Endodermal cell (in vitro differentiated cells): ENCODE measurements around the gene QSER1. TPM values are rescaled to one million over a fixed set of nuclear protein-coding genes. Genes with fewer than 3 reads are reported as not detected.
A peak's percentile ranks its signal among the peaks of the same experiment; 100 is the strongest.
"Not testable (repeated sequence)": the region's sequence is repeated elsewhere in the genome, so short reads cannot be mapped to it uniquely, and the experiment has no call there.

Experiments used
- DNase-seq: peaks from one replicate; pipeline ENCODE4 v3.0.0-alpha.2; 2017
- H3K27ac ChIP-seq: 2 replicates; pipeline ENCODE4 v1.5.1; 2013; ENCODE audit warnings: mild to moderate bottlenecking, low read depth, low read length, moderate library complexity
- H3K27me3 ChIP-seq: 2 replicates; pipeline ENCODE4 v1.6.1; 2013; ENCODE audit warnings: mild to moderate bottlenecking, low read length, moderate library complexity; ENCODE audit not compliant: insufficient read depth, control insufficient read depth, poor library complexity, severe bottlenecking
- H3K36me3 ChIP-seq: 2 replicates; pipeline ENCODE4 v1.7.0; 2013; ENCODE audit warnings: mild to moderate bottlenecking, low read length, moderate library complexity; ENCODE audit not compliant: control insufficient read depth, insufficient read depth
- H3K4me1 ChIP-seq: one replicate; pipeline ENCODE4 v1.7.0; 2013; ENCODE audit warnings: low read length; ENCODE audit not compliant: control insufficient read depth, insufficient read depth
- H3K4me3 ChIP-seq: 2 replicates; pipeline ENCODE4 v1.5.1; 2013; ENCODE audit warnings: mild to moderate bottlenecking, low read length, moderate library complexity
- H3K9ac ChIP-seq: 2 replicates; pipeline ENCODE4 v1.6.1; 2013; ENCODE audit warnings: mild to moderate bottlenecking, low read length, moderate library complexity; ENCODE audit not compliant: poor library complexity, severe bottlenecking; ENCODE audit errors: extremely low read depth
- H3K9me3 ChIP-seq: 2 replicates; pipeline ENCODE4 v1.6.1; 2013; ENCODE audit warnings: mild to moderate bottlenecking, low read length, moderate library complexity; ENCODE audit not compliant: control insufficient read depth
- H3K27ac Mint-ChIP-seq: 2 replicates; pipeline ENCODE4 v1.8.0; 2020; ENCODE audit warnings: mixed read lengths
- H3K27me3 Mint-ChIP-seq: 2 replicates; pipeline ENCODE4 v1.8.0; 2021; ENCODE audit warnings: mild to moderate bottlenecking, mixed read lengths; ENCODE audit not compliant: insufficient read depth
- H3K36me3 Mint-ChIP-seq: 2 replicates; pipeline ENCODE4 v1.8.0; 2020; ENCODE audit warnings: low read depth, mixed read lengths
- H3K4me1 Mint-ChIP-seq: 2 replicates; pipeline ENCODE4 v1.8.0; 2020; ENCODE audit warnings: mixed read lengths
- H3K4me3 Mint-ChIP-seq: 2 replicates; pipeline ENCODE4 v1.8.0; 2020; ENCODE audit warnings: mild to moderate bottlenecking, moderate library complexity, mixed read lengths
- H3K9me3 Mint-ChIP-seq: 2 replicates; pipeline ENCODE4 v1.8.0; 2020; ENCODE audit warnings: mild to moderate bottlenecking, mixed read lengths
- CTCF ChIP-seq: fragments of 200-600 bp; sonication (generic); conservative IDR thresholded peaks from 2 replicates; pipeline ENCODE4 v1.5.0; 2021; ENCODE audit warnings: antibody characterized with exemption, mild to moderate bottlenecking
- WGBS, 2 experiments: methylation state at CpG; one replicate each; pipeline versions ENCODE4 v1.1.5 to v1.1.7; 2013; ENCODE audit warnings: missing lambda C conversion rate in 2 of 2, mixed read lengths in 1 of 2; ENCODE audit not compliant: insufficient coverage in 1 of 2, insufficient read length in 1 of 2; 5-methylcytosine and 5-hydroxymethylcytosine counted together
- total RNA-seq, 2 donors: library from RNA; stranded (reverse); fragmentation: NEBNext Ultra II Directional in 1 of 2; extraction: Animal tissue kit (Norgen Biotek cat#: 25700) in 1 of 2; gene quantifications; 2 replicates in 1 of 2; 3 replicates in 1 of 2; pipeline ENCODE4 v1.2.1, GENCODE V29; 2021

Gene QSER1
- total RNA-seq, 2 donors from 2014 or later = 66.5 to 82.0 TPM

- WGBS, 2 experiments = 71 to 79% methylated on average over 3 of the region's 3 CpGs
- Histone ChIP-seq H3K9ac (no peak overlapping the region), H3K9me3 (peaks cover 17% of the 10 kb centered on the region), H3K4me1 (no peaks in the 10 kb centered on the region), H3K27me3 (peaks cover 38% of the 10 kb centered on the region), H3K27ac (no peak overlapping the region), H3K36me3 (no peaks in the 10 kb centered on the region), H3K4me3 (no peak overlapping the region)
- H3K27me3 Mint-ChIP-seq = peaks cover 27% of the 10 kb centered on the region
- no peak overlapping the region for H3K27ac Mint-ChIP-seq
- peaks cover 5% of the 10 kb centered on the region for H3K4me1 Mint-ChIP-seq
- H3K36me3 Mint-ChIP-seq = peaks cover 9% of the 10 kb centered on the region
- peak; percentile 81 for TF ChIP-seq CTCF
- peaks cover 19% of the 10 kb centered on the region for H3K9me3 Mint-ChIP-seq
- no peak overlapping the region for H3K4me3 Mint-ChIP-seq
- no peak for DNase-seq
These were observed 7.7 kb upstream of the QSER1 start for GRCh38 chr11:32884770-32885384.

GRCh38 chr11:32885556-32885955 lies 7.1 kb upstream of the QSER1 start:
- WGBS, 2 experiments = 91 to 92% methylated on average over 3 to 9 of the region's 9 CpGs
- peaks cover 33% of the 10 kb centered on the region for H3K27me3 Mint-ChIP-seq
- no peak overlapping the region for H3K4me3 Mint-ChIP-seq
- peaks cover 7% of the 10 kb centered on the region for H3K4me1 Mint-ChIP-seq
- H3K27ac Mint-ChIP-seq = no peak overlapping the region
- peaks cover 45% of the 10 kb centered on the region for H3K27me3 ChIP-seq
- H3K9me3 ChIP-seq = peaks cover 20% of the 10 kb centered on the region
- H3K36me3 Mint-ChIP-seq = peaks cover 9% of the 10 kb centered on the region
- H3K27ac ChIP-seq = no peak overlapping the region
- peaks cover 24% of the 10 kb centered on the region for H3K9me3 Mint-ChIP-seq
- TF ChIP-seq CTCF = no peak
- H3K4me1 ChIP-seq = no peaks in the 10 kb centered on the region
- no peaks in the 10 kb centered on the region for H3K36me3 ChIP-seq
- H3K9ac ChIP-seq = no peak overlapping the region
- no peak overlapping the region for H3K4me3 ChIP-seq
- DNase-seq = no peak

GRCh38 chr11:32886180-32886579 lies 6.4 kb upstream of the QSER1 start:
- Mint-ChIP-seq H3K4me3 (no peak overlapping the region), H3K27ac (no peak overlapping the region), H3K4me1 (peaks cover 11% of the 10 kb centered on the region), H3K27me3 (peaks cover 33% of the 10 kb centered on the region), H3K9me3 (peaks cover 24% of the 10 kb centered on the region), H3K36me3 (peaks cover 9% of the 10 kb centered on the region)
- Histone ChIP-seq H3K9ac (no peak overlapping the region), H3K9me3 (peaks cover 20% of the 10 kb centered on the region), H3K4me1 (no peaks in the 10 kb centered on the region), H3K27ac (no peak overlapping the region), H3K4me3 (no peak overlapping the region), H3K27me3 (peaks cover 51% of the 10 kb centered on the region), H3K36me3 (no peaks in the 10 kb centered on the region)
- 93% methylated on average over 3 of the region's 3 CpGs; no CpG with 5 or more reads in 1 of the 2 experiments for WGBS, 2 experiments
- DNase-seq = no peak
- TF ChIP-seq CTCF = no peak

- DNase-seq, H3K9ac ChIP-seq, H3K27ac Mint-ChIP-seq, H3K36me3 ChIP-seq, H3K4me3 Mint-ChIP-seq, H3K36me3 Mint-ChIP-seq, H3K4me1 ChIP-seq, H3K27ac ChIP-seq, H3K4me3 ChIP-seq: not testable (repeated sequence)
- H3K4me1 Mint-ChIP-seq = peaks cover 15% of the 10 kb centered on the region
- peaks cover 20% of the 10 kb centered on the region for H3K9me3 ChIP-seq
- H3K9me3 Mint-ChIP-seq = peaks cover 24% of the 10 kb centered on the region
- 95 to 96% methylated on average over 15 to 20 of the region's 20 CpGs for WGBS, 2 experiments
- peaks cover 51% of the 10 kb centered on the region for H3K27me3 ChIP-seq
- H3K27me3 Mint-ChIP-seq = peaks cover 33% of the 10 kb centered on the region
These were observed 4.8 kb upstream of the QSER1 start for GRCh38 chr11:32887707-32888383.

GRCh38 chr11:32888384-32888710 lies 4.3 kb upstream of the QSER1 start:
- H3K4me3 Mint-ChIP-seq, H3K4me3 ChIP-seq, H3K27ac ChIP-seq, H3K36me3 ChIP-seq, H3K4me1 ChIP-seq, H3K9ac ChIP-seq, H3K36me3 Mint-ChIP-seq, H3K27ac Mint-ChIP-seq, DNase-seq: not testable (repeated sequence)
- Mint-ChIP-seq H3K27me3 (peaks cover 33% of the 10 kb centered on the region), H3K9me3 (peaks cover 23% of the 10 kb centered on the region), H3K4me1 (peaks cover 15% of the 10 kb centered on the region)
- H3K27me3 ChIP-seq = peaks cover 51% of the 10 kb centered on the region
- H3K9me3 ChIP-seq = peaks cover 16% of the 10 kb centered on the region
- WGBS, 2 experiments = 93 to 100% methylated on average over 7 to 17 of the region's 17 CpGs
